Stimulated activated CD8-positive, alpha-beta memory T cell treated with anti-CD3 and anti-CD28 coated beads, Interleukin-4, amount 100 ng/mL, for 1 hour (primary cell): ENCODE data around the gene GMEB2.
"Not testable (repeated sequence)": the region's sequence is repeated elsewhere in the genome, so short reads cannot be mapped to it uniquely, and the experiment has no call there.

Source experiments
- DNase-seq, 2 donors: peaks; one replicate each; pipeline ENCODE4 v3.0.0-alpha.2; 2020; ENCODE audit warnings: low read depth in 2 of 2, low spot score in 1 of 2

Gene GMEB2

GRCh38 chr20:63573647-63574131 is 53.2 kb downstream of the GMEB2 start:
- DNase-seq, result no peak

GRCh38 chr20:63572788-63573646 is 53.9 kb downstream of the GMEB2 start:
- DNase-seq, result no peak

GRCh38 chr20:63572071-63572787 is 54.7 kb downstream of the GMEB2 start:
- DNase-seq, result no peak

- not testable (repeated sequence) for DNase-seq
These were observed 55.8 kb downstream of the GMEB2 start for GRCh38 chr20:63571087-63571478.

GRCh38 chr20:63570281-63571086 is 56.4 kb downstream of the GMEB2 start:
- DNase-seq, result no peak

- DNase-seq, result no peak
These were observed 57.6 kb downstream of the GMEB2 start for GRCh38 chr20:63568986-63569949.

- DNase-seq, result no peak
These were observed 58.5 kb downstream of the GMEB2 start for GRCh38 chr20:63568170-63568981.

- DNase-seq, result no peak
These were observed 59.3 kb downstream of the GMEB2 start for GRCh38 chr20:63567386-63568169.

- no peak for DNase-seq
These were observed 59.8 kb downstream of the GMEB2 start for GRCh38 chr20:63567136-63567385.

- no peak for DNase-seq
These were observed 60.3 kb downstream of the GMEB2 start for GRCh38 chr20:63566395-63567135.

GRCh38 chr20:63565699-63566335 is 61.1 kb downstream of the GMEB2 start:
- DNase-seq, result no peak

GRCh38 chr20:63565021-63565698 is 61.7 kb downstream of the GMEB2 start:
- DNase-seq, result no peak

- no peak for DNase-seq
These were observed 62.7 kb downstream of the GMEB2 start for GRCh38 chr20:63564036-63564810.

- no peak for DNase-seq
These were observed 63.5 kb downstream of the GMEB2 start for GRCh38 chr20:63563225-63563935.

GRCh38 chr20:63562461-63563224 is 64.3 kb downstream of the GMEB2 start:
- no peak for DNase-seq
